GM12872 (cell line): Measurements from ENCODE around the gene KIF26B.

Experiments used
- CTCF ChIP-seq: IDR thresholded peaks from 3 replicates; pipeline ENCODE4 v1.5.1; 2011; ENCODE audit warnings: low read depth, mild to moderate bottlenecking, low read length, moderate library complexity; ENCODE audit not compliant: insufficient read depth

Gene KIF26B

GRCh38 chr1:245431706-245432105 is 276.9 kb downstream of the KIF26B start:
- no peak for TF ChIP-seq CTCF

GRCh38 chr1:245432228-245432875 is 277.6 kb downstream of the KIF26B start:
- no peak for TF ChIP-seq CTCF

GRCh38 chr1:245433561-245433960 is 278.8 kb downstream of the KIF26B start:
- no peak for TF ChIP-seq CTCF

GRCh38 chr1:245434280-245434679 is 279.5 kb downstream of the KIF26B start:
- TF ChIP-seq CTCF: peak; percentile 22; the same call in 1 of the 3 replicates

- TF ChIP-seq CTCF: no peak
These were observed 281.6 kb downstream of the KIF26B start for GRCh38 chr1:245436407-245436806.

GRCh38 chr1:245437369-245438062 is 282.7 kb downstream of the KIF26B start:
- no peak for TF ChIP-seq CTCF

GRCh38 chr1:245440922-245441321 is 286.1 kb downstream of the KIF26B start:
- TF ChIP-seq CTCF: no peak
